Endothelial cell of umbilical vein (primary cell): ENCODE measurements around the gene PLXNA4. TPM values are rescaled to one million over a fixed set of nuclear protein-coding genes. Genes with fewer than 3 reads are reported as not detected.

Experiments used
- BruUV-seq: library from RNA; stranded (reverse); fragments of 400-500 nt; replicated peaks from 2 replicates; lab custom pipeline; 2021; lab: Mats Ljungman, UMichigan
- CTCF ChIA-PET: fragments of 300-600, 350-600 bp; sonication (Branson Sonifier 250); formaldehyde crosslinking; loops from one replicate; lab custom pipeline; 2021; ENCODE audit warnings: antibody characterized with exemption, inconsistent platforms; lab: Charles Lee
- POLR2A ChIA-PET: fragments of 300-600, 350-600 bp; sonication (Branson Sonifier 250); formaldehyde crosslinking; loops from one replicate; lab custom pipeline; 2021; ENCODE audit warnings: antibody characterized with exemption, inconsistent platforms; lab: Charles Lee
- DNase-seq: peaks from one replicate; pipeline ENCODE4 v3.0.0-alpha.2; 2011; ENCODE audit warnings: low read depth, low spot score
- FAIRE-seq: peaks from 2 replicates; lab custom pipeline; 2011; peaks lifted over from hg19 to GRCh38; lab: Jason Lieb, UNC
- H2AFZ ChIP-seq: 2 replicates; pipeline ENCODE4 v1.6.0; 2012; ENCODE audit warnings: low read depth, low read length, control low read depth, inconsistent platforms
- H3K27ac ChIP-seq: 2 replicates; pipeline ENCODE4 v1.5.1; 2011; ENCODE audit warnings: low read depth, mild to moderate bottlenecking, control low read depth, low read length, moderate library complexity; ENCODE audit not compliant: insufficient read depth
- H3K27me3 ChIP-seq, 2 experiments: 2 replicates each; pipeline versions ENCODE4 v1.6.0 to v1.6.1; 2011; ENCODE audit warnings: low read length in 2 of 2, mixed read lengths in 1 of 2; ENCODE audit not compliant: control insufficient read depth in 2 of 2, insufficient read depth in 2 of 2
- H3K36me3 ChIP-seq, 2 experiments: 2 replicates in 1 of 2; 3 replicates in 1 of 2; pipeline ENCODE4 v1.5.1; 2011; ENCODE audit warnings: low read length in 2 of 2, mild to moderate bottlenecking in 1 of 2, moderate library complexity in 1 of 2; ENCODE audit not compliant: control insufficient read depth in 2 of 2, insufficient read depth in 2 of 2; ENCODE audit errors: extremely low read depth in 1 of 2
- H3K4me1 ChIP-seq: 3 replicates; pipeline ENCODE4 v1.5.1; 2011; ENCODE audit warnings: mild to moderate bottlenecking, low read length; ENCODE audit not compliant: control insufficient read depth, insufficient read depth; ENCODE audit errors: extremely low read depth
- H3K4me2 ChIP-seq: 2 replicates; pipeline ENCODE4 v1.6.1; 2011; ENCODE audit warnings: low read length, control low read depth, mixed read lengths; ENCODE audit not compliant: insufficient read depth
- H3K4me3 ChIP-seq, 3 experiments: fragments of 200-600 bp in 1 of 3; sonication (generic), shearing (Covaris generic) in 1 of 3; replicated peaks in 1 of 3; 2 replicates each; pipeline ENCODE4 v1.5.1; 2011 to 2016; ENCODE audit warnings: control low read depth in 3 of 3, low read length in 3 of 3, mild to moderate bottlenecking in 2 of 3, inconsistent platforms in 1 of 3, low read depth in 1 of 3, moderate library complexity in 1 of 3; ENCODE audit not compliant: insufficient read depth in 1 of 3
- H3K79me2 ChIP-seq: 2 replicates; pipeline ENCODE4 v1.6.0; 2012; ENCODE audit warnings: low read length, inconsistent platforms; ENCODE audit not compliant: control insufficient read depth, insufficient read depth
- H3K9ac ChIP-seq: replicated peaks from 2 replicates; pipeline ENCODE3; 2011; ENCODE audit warnings: low read length, control low read depth; ENCODE audit not compliant: insufficient read depth; ENCODE audit errors: extremely low read depth
- H3K9me1 ChIP-seq: replicated peaks from 3 replicates; pipeline ENCODE4 v1.6.0; 2011; ENCODE audit warnings: mild to moderate bottlenecking, low read length; ENCODE audit not compliant: control insufficient read depth, insufficient read depth; ENCODE audit errors: extremely low read depth
- H3K9me3 ChIP-seq: replicated peaks from 2 replicates; pipeline ENCODE4 v1.5.1; 2012; ENCODE audit warnings: low read length, inconsistent platforms; ENCODE audit not compliant: control insufficient read depth, insufficient read depth
- H4K20me1 ChIP-seq: replicated peaks from 2 replicates; pipeline ENCODE3; 2011; ENCODE audit warnings: mild to moderate bottlenecking, low read length; ENCODE audit not compliant: control insufficient read depth, insufficient read depth; ENCODE audit errors: extremely low read depth
- MYC ChIP-seq: IDR thresholded peaks from one replicate; pipeline ENCODE4 v1.6.1; 2011; ENCODE audit warnings: mild to moderate bottlenecking, low read depth, low read length
- POLR2A ChIP-seq: IDR thresholded peaks from 2 replicates; pipeline ENCODE4 v1.6.1; 2012; ENCODE audit warnings: low read depth, mild to moderate bottlenecking, control low read depth, low read length
- POLR2AphosphoS5 ChIP-seq: IDR thresholded peaks from 2 replicates; pipeline ENCODE4 v1.6.1; 2012; ENCODE audit warnings: low read depth, mild to moderate bottlenecking, control low read depth, low read length, moderate library complexity; ENCODE audit not compliant: insufficient read depth
- dilution Hi-C: fragments of 300-500 bp; cut with MboI; formaldehyde crosslinking; loops from one replicate; pipeline ENCODE4 v1.15.0; 2019; ENCODE audit warnings: low sequenced_read_pairs; ENCODE audit not compliant: extremely low pct_ligation_motif_present
- intact Hi-C: fragments of 100-400 bp; cut with micrococcal nuclease; formaldehyde crosslinking; loops from one replicate; pipeline ENCODE4 v1.10.0; 2022
- polyA plus RNA-seq, 4 experiments: library from polyadenylated mRNA; depleted of rRNA in 3 of 4; stranded (reverse) in 3 of 4; unstranded in 1 of 4; fragments of >200 nt; gene quantifications; 2 replicates each; pipeline versions ENCODE4 v1.2.1 to v1.2.3, GENCODE V29; 2011 to 2012; ENCODE audit warnings: missing spikeins in 1 of 4
- total RNA-seq: library from RNA; stranded (reverse); gene quantifications from 2 replicates; pipeline ENCODE4 v1.2.3, GENCODE V29; 2021
- TF ChIP-seq, protein P1 (sequence below), 2 donors: IDR thresholded peaks; 1 replicate in 1 of 2; 2 replicates in 1 of 2; pipeline ENCODE4 v1.5.1; 2011; ENCODE audit warnings: low read length in 2 of 2, mild to moderate bottlenecking in 2 of 2, moderate library complexity in 2 of 2, control low read depth in 1 of 2, inconsistent platforms in 1 of 2, low read depth in 1 of 2; ENCODE audit not compliant: insufficient read depth in 1 of 2; ENCODE audit errors: extremely low read depth in 1 of 2

PLXNA4 gene
- total and polyA plus RNA-seq, 2 donors (not counting 3 experiments of a cell fraction or from before 2014, with no cell fraction given): 12.1 to 20.4 TPM

GRCh38 chr7:132317701-132318351 is 258.4 kb downstream of the PLXNA4 start:
- no peak for FAIRE-seq
- BruUV-seq: no TSS peak
- dilution Hi-C loops: no loop called here

More at GRCh38 chr7:132317701-132318351, 258.4 kb downstream of the PLXNA4 start:
- H4K20me1 ChIP-seq: no peaks in the 10 kb centered on the region
- H3K4me1 ChIP-seq: peaks cover 30% of the 10 kb centered on the region
- H3K9ac ChIP-seq: no peak overlapping the region
- no peak overlapping the region for H3K4me3 ChIP-seq
- CTCF ChIA-PET: interaction anchor here (0.7 to 4.5 kb wide), 18 partner anchors 10 to 629 kb away, joined by 3 to 268 read pairs (median 9); partner anchors contain the start of gene PLXNA4
- TF ChIP-seq, protein P1, sequence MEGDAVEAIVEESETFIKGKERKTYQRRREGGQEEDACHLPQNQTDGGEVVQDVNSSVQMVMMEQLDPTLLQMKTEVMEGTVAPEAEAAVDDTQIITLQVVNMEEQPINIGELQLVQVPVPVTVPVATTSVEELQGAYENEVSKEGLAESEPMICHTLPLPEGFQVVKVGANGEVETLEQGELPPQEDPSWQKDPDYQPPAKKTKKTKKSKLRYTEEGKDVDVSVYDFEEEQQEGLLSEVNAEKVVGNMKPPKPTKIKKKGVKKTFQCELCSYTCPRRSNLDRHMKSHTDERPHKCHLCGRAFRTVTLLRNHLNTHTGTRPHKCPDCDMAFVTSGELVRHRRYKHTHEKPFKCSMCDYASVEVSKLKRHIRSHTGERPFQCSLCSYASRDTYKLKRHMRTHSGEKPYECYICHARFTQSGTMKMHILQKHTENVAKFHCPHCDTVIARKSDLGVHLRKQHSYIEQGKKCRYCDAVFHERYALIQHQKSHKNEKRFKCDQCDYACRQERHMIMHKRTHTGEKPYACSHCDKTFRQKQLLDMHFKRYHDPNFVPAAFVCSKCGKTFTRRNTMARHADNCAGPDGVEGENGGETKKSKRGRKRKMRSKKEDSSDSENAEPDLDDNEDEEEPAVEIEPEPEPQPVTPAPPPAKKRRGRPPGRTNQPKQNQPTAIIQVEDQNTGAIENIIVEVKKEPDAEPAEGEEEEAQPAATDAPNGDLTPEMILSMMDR (IDR thresholded peaks at IDR 0.05; ENCODE audit: extremely low read depth in 1 of 2, insufficient read depth in 1 of 2, low read depth in 1 of 2, low read length in 2 of 2): no peak
- TF ChIP-seq POLR2A: no peak
- TF ChIP-seq MYC: no peak
- TF ChIP-seq POLR2AphosphoS5: no peak
- H3K9me1 ChIP-seq: no peaks in the 10 kb centered on the region
- no peaks in the 10 kb centered on the region for H3K79me2 ChIP-seq
- intact Hi-C loops: loop anchor here (1.0 to 5.0 kb wide), 6 partner anchors 69 to 373 kb away; no protein-coding TSS in a partner anchor
- POLR2A ChIA-PET: no interaction called here
- H3K4me2 ChIP-seq: no peak overlapping the region
- H3K27ac ChIP-seq: no peak overlapping the region
- H3K36me3 ChIP-seq: no peaks in the 10 kb centered on the region
- no peak for DNase-seq
- H2AFZ ChIP-seq: no peak overlapping the region
- no peaks in the 10 kb centered on the region for H3K27me3 ChIP-seq
- no peaks in the 10 kb centered on the region for H3K9me3 ChIP-seq
